ENCODE measurements around the gene NR2F1-AS1. TPM values are rescaled to one million over a fixed set of nuclear protein-coding genes. Genes with fewer than 3 reads are reported as not detected.

NR2F1-AS1 gene
- total RNA-seq, 4 donors from 2014 or later: 0.35 to 9.1 (median 3.2) TPM

GRCh38 chr5:93423300-93423699 lies 157.7 kb downstream of the NR2F1-AS1 start:
- no peak overlapping the region for H3K4me3 ChIP-seq
- H3K36me3 ChIP-seq: no peaks in the 10 kb centered on the region
- H3K27ac ChIP-seq: no peak overlapping the region
- H3K27me3 ChIP-seq: no peaks in the 10 kb centered on the region
- no peaks in the 10 kb centered on the region for H3K9me3 ChIP-seq
- no peaks in the 10 kb centered on the region for H3K4me1 ChIP-seq
- TF ChIP-seq POLR2A (IDR thresholded peaks at IDR 0.05): no peak
- TF ChIP-seq, protein P1, sequence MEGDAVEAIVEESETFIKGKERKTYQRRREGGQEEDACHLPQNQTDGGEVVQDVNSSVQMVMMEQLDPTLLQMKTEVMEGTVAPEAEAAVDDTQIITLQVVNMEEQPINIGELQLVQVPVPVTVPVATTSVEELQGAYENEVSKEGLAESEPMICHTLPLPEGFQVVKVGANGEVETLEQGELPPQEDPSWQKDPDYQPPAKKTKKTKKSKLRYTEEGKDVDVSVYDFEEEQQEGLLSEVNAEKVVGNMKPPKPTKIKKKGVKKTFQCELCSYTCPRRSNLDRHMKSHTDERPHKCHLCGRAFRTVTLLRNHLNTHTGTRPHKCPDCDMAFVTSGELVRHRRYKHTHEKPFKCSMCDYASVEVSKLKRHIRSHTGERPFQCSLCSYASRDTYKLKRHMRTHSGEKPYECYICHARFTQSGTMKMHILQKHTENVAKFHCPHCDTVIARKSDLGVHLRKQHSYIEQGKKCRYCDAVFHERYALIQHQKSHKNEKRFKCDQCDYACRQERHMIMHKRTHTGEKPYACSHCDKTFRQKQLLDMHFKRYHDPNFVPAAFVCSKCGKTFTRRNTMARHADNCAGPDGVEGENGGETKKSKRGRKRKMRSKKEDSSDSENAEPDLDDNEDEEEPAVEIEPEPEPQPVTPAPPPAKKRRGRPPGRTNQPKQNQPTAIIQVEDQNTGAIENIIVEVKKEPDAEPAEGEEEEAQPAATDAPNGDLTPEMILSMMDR (IDR thresholded peaks at IDR 0.05): no peak
- no peak for DNase-seq

DNA sequence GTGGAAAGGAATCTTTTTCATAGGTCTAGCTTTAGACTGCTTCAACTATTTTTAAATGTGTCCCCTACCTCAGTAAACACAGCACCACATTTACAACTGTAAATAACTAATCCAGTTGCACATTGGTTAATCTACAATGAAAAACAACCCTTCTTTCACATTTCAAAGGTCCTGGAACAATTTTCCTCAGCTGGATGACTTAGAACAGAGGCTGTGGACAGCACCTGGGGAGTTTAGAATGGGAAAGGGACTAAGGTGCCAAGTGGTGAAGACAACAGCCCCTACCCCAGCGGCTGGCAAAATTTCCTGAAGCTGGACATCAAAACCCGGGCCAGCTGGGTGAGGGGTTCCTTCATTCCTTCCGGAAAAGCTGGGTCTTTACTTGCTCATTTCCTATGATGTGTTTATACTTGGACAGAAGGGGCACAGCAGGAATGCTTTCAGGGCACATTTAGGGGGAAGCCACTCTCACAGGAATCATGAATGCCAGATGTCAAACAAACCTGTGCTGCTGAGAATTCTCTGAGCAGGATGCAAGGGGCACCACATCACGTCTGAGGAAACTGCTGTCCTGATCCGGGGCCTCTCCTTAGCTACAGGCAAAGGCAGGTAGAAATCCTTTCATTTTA lies 158.3 kb downstream of the NR2F1-AS1 start:
- Histone ChIP-seq H3K27ac (no peak overlapping the region), H3K9me3 (no peaks in the 10 kb centered on the region), H3K27me3 (no peaks in the 10 kb centered on the region), H3K36me3 (no peaks in the 10 kb centered on the region), H3K4me1 (no peaks in the 10 kb centered on the region), H3K4me3 (no peak overlapping the region)
- no peak for TF ChIP-seq POLR2A (IDR thresholded peaks at IDR 0.05)
- TF ChIP-seq, protein P1 (IDR thresholded peaks at IDR 0.05): no peak
- no peak for DNase-seq

DNA sequence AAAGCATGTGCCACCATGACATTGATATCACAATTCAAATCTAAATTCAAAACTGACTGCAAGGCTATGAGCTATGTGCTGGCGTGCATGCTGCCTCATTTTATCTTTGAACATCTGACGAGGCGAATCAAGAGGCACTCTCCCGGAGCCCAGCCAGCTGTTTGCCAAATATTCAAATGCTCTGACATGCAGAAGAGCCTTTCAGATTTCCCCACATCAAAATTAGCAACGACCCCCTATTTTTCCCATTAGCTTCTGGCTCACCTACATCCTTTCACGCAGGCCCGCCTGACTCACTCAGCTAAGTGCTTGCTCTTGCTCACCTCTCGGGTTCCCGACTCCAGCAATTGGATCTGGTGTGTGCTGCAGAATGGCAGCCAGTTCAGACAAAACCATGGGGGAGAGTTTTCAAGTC lies 159.0 kb downstream of the NR2F1-AS1 start:
- Histone ChIP-seq H3K4me1 (no peaks in the 10 kb centered on the region), H3K9me3 (no peaks in the 10 kb centered on the region)

DNA sequence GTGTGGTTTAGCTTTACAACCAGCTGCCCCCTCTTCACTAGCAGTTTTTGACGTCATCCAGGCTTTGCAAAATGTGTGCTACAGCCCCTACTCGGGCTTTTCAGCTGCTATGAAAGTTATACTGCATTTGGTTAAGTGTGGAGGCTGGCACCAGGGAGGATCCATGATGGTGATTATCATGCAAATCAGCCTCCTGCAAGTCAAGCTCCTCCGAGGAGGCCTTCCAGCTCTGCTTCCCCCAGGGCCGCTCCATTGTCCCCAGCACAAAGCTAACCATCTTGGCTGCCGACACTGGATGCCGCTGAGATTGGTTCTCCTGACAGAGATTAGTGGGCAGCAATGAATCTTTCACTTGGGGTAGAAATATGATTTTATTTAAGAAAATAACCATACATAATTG lies 159.6 kb downstream of the NR2F1-AS1 start:
- TF ChIP-seq POLR2A (IDR thresholded peaks at IDR 0.05): no peak
- TF ChIP-seq, protein P1 (IDR thresholded peaks at IDR 0.05): no peak
- no peak overlapping the region for H3K27ac ChIP-seq

More for the DNA sequence above, 159.0 kb downstream of the NR2F1-AS1 start:
- TF ChIP-seq POLR2A (IDR thresholded peaks at IDR 0.05): no peak
- TF ChIP-seq, protein P1 (IDR thresholded peaks at IDR 0.05): no peak
- Histone ChIP-seq H3K27ac (no peak overlapping the region), H3K4me3 (no peak overlapping the region), H3K36me3 (no peaks in the 10 kb centered on the region), H3K27me3 (no peaks in the 10 kb centered on the region)
- DNase-seq: no peak

GRCh38 chr5:93417490-93417889 lies 163.5 kb downstream of the NR2F1-AS1 start:
- Histone ChIP-seq H3K36me3 (no peaks in the 10 kb centered on the region), H3K27ac (no peak overlapping the region), H3K27me3 (no peaks in the 10 kb centered on the region), H3K4me1 (no peaks in the 10 kb centered on the region), H3K4me3 (no peak overlapping the region), H3K9me3 (no peaks in the 10 kb centered on the region)
- TF ChIP-seq POLR2A (IDR thresholded peaks at IDR 0.05): no peak
- TF ChIP-seq, protein P1 (IDR thresholded peaks at IDR 0.05): no peak
- DNase-seq: no peak

More for the DNA sequence above, 159.6 kb downstream of the NR2F1-AS1 start:
- no peaks in the 10 kb centered on the region for H3K9me3 ChIP-seq
- no peaks in the 10 kb centered on the region for H3K27me3 ChIP-seq
- H3K4me3 ChIP-seq: no peak overlapping the region
- no peaks in the 10 kb centered on the region for H3K4me1 ChIP-seq
- no peak for DNase-seq
- no peaks in the 10 kb centered on the region for H3K36me3 ChIP-seq
